ELF-1 (cell line): ENCODE results near the gene SYNDIG1.

ENCODE experiments used
- DNase-seq: peaks from one replicate; pipeline ENCODE4 v3.0.0-alpha.2; 2016; ENCODE audit warnings: low read depth, low spot score

SYNDIG1 gene

DNA sequence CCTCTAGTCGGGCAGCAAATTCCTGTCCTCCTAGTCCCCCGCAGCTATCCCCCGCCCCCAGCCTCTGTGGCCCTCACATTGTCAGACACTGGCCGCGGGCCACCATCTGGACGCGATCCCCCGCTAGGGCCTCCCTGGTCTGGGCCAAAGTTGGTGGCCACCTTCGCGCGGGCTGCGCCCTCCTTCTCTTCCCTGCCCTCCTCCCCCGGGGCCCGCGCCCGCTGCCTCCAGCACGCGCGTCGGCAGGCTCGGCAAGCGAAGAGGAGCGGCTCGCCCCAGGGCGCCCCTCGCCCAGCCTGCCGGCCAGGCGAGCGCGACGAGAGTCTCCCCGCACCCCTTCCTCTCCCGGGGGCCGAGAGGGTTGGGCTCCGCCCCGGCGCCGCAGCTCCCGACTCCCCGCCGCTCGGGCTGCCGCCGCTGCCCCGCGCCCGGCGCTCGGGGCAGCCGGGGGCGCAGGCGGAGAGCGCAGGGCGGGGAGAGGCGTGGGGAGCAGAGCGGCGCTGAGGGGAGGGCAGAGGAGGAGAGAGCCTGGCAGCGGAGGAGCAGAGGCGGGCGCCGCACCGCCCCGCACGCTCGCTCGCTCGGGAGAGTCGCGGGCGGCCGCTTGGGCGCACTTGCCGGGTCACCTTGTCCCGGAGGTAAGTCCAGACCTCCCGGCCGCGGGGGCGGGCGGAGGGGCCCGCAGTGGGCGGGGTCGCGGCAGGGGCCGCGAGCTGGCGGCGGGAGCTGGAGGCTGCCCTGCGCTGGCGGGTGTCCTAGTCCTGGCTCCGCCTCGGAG lies at the start of gene SYNDIG1:
TSS of gene SYNDIG1 (plus strand) at position 514 of the 778 bp plus-strand sequence. CDS start 73,469 bp downstream, outside the sequence.
- DNase-seq = peak; percentile 63

GRCh38 chr20:24419786-24420185 lies 49.6 kb upstream of the SYNDIG1 start:
- DNase-seq = no peak

- DNase-seq = no peak
Observed at GRCh38 chr20:24420567-24420966, 48.9 kb upstream of the SYNDIG1 start.

GRCh38 chr20:24421071-24421470 lies 48.4 kb upstream of the SYNDIG1 start:
- no peak for DNase-seq

GRCh38 chr20:24422091-24422760 lies 47.2 kb upstream of the SYNDIG1 start:
- no peak for DNase-seq

- no peak for DNase-seq
Observed at GRCh38 chr20:24423390-24424313, 45.8 kb upstream of the SYNDIG1 start.

DNA sequence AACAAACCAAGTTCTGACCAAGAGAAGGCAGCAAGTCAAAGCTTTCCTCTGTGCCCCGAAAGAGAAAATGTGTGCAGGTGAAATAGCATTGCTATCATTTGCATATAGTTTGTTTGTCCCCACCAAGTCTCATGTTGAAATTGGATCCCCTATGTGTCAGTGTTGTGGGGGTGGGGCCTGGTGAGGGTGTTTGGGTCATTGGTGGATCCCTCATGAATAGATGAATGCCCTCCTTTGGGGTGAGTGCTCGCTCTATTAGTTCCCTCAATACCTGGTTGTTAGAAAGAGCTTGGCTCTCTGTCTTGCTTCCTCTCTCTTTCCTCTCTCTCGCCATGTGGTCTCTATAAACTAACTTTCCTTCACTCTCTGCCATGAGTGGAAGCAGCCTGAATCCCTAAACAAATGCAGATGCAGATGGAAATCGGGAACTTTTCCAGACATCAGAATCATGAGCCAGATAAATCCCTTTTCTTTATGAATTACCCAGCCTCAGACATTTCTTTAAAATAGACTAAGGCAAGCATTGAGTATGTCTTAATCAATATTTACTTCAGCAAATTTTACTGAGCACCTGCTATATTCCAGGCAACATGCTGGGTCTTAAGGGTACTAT lies 43.8 kb upstream of the SYNDIG1 start:
- DNase-seq = no peak

- no peak for DNase-seq
Observed at GRCh38 chr20:24431279-24432045, 38.0 kb upstream of the SYNDIG1 start.

- DNase-seq = no peak
Observed at GRCh38 chr20:24432046-24432442, 37.4 kb upstream of the SYNDIG1 start.

GRCh38 chr20:24436160-24436559 lies 33.3 kb upstream of the SYNDIG1 start:
- DNase-seq = no peak

DNA sequence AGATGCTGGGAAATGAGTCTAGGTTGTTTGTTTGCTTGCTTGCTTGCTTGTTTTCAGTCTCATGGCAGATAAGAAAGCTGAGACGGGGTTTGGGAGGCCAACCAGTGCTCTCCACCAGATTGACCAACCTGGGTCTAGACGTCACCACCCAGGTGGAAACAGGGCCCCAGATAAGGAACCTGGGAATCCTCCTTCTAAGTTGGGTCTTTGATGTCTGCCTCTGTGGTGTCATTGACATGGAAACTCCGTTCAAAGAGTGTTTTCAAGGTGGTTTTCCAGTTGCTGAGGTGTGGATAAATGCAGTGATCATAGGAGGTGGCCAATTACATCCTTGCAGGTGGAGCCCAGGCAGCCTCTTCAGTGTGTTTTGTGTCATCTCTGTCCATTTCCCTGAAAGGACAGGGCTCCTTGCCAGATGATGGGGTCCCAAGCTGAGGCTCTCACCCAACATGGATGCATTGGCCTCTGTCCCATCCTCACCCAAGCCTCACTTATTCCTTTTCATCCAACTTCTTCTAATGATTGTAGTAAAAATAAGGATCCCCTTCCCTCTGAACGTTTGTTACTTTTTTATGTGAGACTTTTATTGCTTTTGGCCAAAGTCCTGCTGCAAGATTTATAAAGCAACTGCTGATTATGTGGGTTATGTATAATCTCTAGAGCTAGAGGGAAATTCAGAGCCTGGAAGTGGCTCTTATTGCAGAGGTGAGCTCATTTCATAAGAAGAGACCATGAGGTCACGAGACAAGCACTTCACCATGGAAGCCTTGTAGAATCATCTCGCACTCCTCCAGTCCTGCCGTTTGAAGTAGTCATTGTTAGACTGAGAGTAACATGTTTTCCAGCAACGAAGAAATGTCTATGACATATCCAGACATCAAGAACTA lies 32.0 kb upstream of the SYNDIG1 start:
- no peak for DNase-seq

GRCh38 chr20:24438331-24438730 lies 31.1 kb upstream of the SYNDIG1 start:
- DNase-seq = no peak

- DNase-seq = no peak
Observed at GRCh38 chr20:24439737-24440387, 29.6 kb upstream of the SYNDIG1 start.

- no peak for DNase-seq
Observed at GRCh38 chr20:24441661-24442060, 27.8 kb upstream of the SYNDIG1 start.

DNA sequence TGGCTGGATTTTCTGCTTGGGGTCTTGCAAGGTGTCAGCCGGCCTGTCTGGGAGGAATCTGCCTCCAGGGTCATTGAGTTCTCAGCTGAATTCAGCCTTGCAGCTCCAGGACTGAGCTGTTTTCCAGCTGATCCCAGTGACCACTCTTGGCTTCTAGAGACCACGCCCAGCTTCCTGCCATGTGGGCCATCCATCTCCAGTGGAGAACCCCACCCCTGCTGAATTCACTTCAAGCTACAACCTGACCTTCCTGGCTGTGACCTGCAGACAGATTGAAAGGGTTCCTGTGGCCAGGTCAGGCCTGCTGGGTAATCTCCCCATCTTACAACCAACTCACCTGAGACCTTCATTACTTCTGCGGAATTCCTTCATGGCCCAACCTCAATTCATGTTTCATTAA lies 26.5 kb upstream of the SYNDIG1 start:
- peak; percentile 85 for DNase-seq

DNA sequence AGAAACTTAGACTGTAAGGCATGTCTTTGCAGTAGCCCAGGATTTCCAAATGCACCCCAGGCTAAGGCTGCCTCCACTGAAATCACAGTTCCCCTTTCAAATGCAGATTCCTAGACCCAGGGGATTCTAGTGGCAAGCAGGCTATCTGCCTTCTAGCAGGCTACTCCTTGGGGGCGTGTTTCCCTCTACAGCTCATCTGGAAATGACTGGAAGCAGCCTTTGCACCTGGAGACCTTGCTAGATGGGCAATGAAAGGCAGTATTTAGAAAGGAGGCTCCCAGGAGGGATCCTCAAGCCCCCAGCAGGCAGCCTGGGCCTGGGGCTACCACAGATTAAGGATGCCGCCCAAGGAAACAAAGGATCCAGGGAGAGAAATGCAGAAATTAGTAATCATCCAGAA lies 26.0 kb upstream of the SYNDIG1 start:
- DNase-seq = peak; percentile 90

GRCh38 chr20:24444526-24445190 lies 24.8 kb upstream of the SYNDIG1 start:
- DNase-seq = no peak

- peak; percentile 55 for DNase-seq
Observed at GRCh38 chr20:24445510-24446170, 23.8 kb upstream of the SYNDIG1 start.
